PC-3 (cell line): ENCODE results near the gene SEMA4B. TPM values are rescaled to one million over a fixed set of nuclear protein-coding genes. Genes with fewer than 3 reads are reported as not detected.

Experiments used
- ATAC-seq: fragments of 200-7000 bp; cut with Tn5 transposase; 2 replicates; pipeline ENCODE4 v1.9.1; 2020; ENCODE audit warnings: mild to moderate bottlenecking, moderate library complexity
- Bru-seq: library from RNA; stranded (reverse); fragments of 400-500 nt; gene quantifications from one replicate; lab custom pipeline; 2021; lab: Mats Ljungman, UMichigan
- BruChase-seq, 2 experiments: library from RNA; stranded (reverse); fragments of 400-500 nt; gene quantifications; one replicate each; lab custom pipeline; 2021; lab: Mats Ljungman, UMichigan
- BruUV-seq: library from RNA; stranded (reverse); fragments of 400-500 nt; replicated peaks from 2 replicates; lab custom pipeline; 2021; lab: Mats Ljungman, UMichigan
- CTCF ChIA-PET: fragments of 300-600 bp; sonication (Branson Sonifier 250); formaldehyde crosslinking; loops from one replicate; lab custom pipeline; 2022; ENCODE audit warnings: antibody characterized with exemption; lab: Charles Lee
- POLR2A ChIA-PET: fragments of 300-600 bp; sonication (Branson Sonifier 250); formaldehyde crosslinking; loops from one replicate; lab custom pipeline; 2022; ENCODE audit warnings: antibody characterized with exemption; ENCODE audit not compliant: unreplicated experiment; lab: Charles Lee
- DNase-seq: peaks from one replicate; pipeline ENCODE4 v3.0.0-alpha.2; 2015
- H2AFZ ChIP-seq: fragments of 300-600 bp; sonication (generic); 2 replicates; pipeline ENCODE4 v1.6.0; 2016; ENCODE audit warnings: antibody characterized with exemption, low read length
- H3F3A ChIP-seq: fragments of 300-600 bp; sonication (generic); one replicate; pipeline ENCODE4 v1.6.0; 2017; ENCODE audit warnings: antibody characterized with exemption, low read length, control low read depth, mild to moderate bottlenecking; ENCODE audit not compliant: unreplicated experiment
- H3K27ac ChIP-seq: fragments of 300-600 bp; sonication (generic); 2 replicates; pipeline ENCODE4 v1.5.1; 2016; ENCODE audit warnings: mild to moderate bottlenecking, low read length
- H3K27me3 ChIP-seq: fragments of 300-600 bp; sonication (generic); 2 replicates; pipeline ENCODE4 v1.6.1; 2016; ENCODE audit warnings: low read length, mixed read lengths
- H3K36me3 ChIP-seq: fragments of 300-600 bp; sonication (generic); 2 replicates; pipeline ENCODE4 v1.6.1; 2016; ENCODE audit warnings: low read depth, mixed run types, low read length, mixed read lengths
- H3K4me1 ChIP-seq: fragments of 300-600 bp; sonication (generic); 2 replicates; pipeline ENCODE4 v1.5.1; 2016; ENCODE audit warnings: low read length; ENCODE audit not compliant: insufficient read depth
- H3K4me2 ChIP-seq: fragments of 300-600 bp; sonication (generic); 2 replicates; pipeline ENCODE4 v1.6.0; 2016; ENCODE audit warnings: low read length
- H3K4me3 ChIP-seq: fragments of 300-600 bp; sonication (generic); 2 replicates; pipeline ENCODE4 v1.5.1; 2016; ENCODE audit warnings: mild to moderate bottlenecking, low read length, mixed read lengths
- H3K79me2 ChIP-seq: fragments of 300-600 bp; sonication (generic); 2 replicates; pipeline ENCODE4 v1.6.1; 2017; ENCODE audit warnings: low read length, mixed read lengths
- H3K9ac ChIP-seq: fragments of 300-600 bp; sonication (generic); 2 replicates; pipeline ENCODE4 v1.6.0; 2016; ENCODE audit warnings: mild to moderate bottlenecking, low read length
- H3K9me2 ChIP-seq: fragments of 300-600 bp; sonication (generic); replicated peaks from 2 replicates; pipeline ENCODE4 v1.6.1; 2016; ENCODE audit warnings: mixed run types, low read length, mixed read lengths
- H3K9me3 ChIP-seq: fragments of 300-600 bp; sonication (generic); 2 replicates; pipeline ENCODE4 v1.6.1; 2016; ENCODE audit warnings: low read length, mixed read lengths
- H4K20me1 ChIP-seq: fragments of 300-600 bp; sonication (generic); 2 replicates; pipeline ENCODE4 v1.6.1; 2016; ENCODE audit warnings: low read length, mixed read lengths
- CTCF ChIP-seq: fragments of 300-600 bp; sonication (generic); conservative IDR thresholded peaks from 2 replicates; pipeline ENCODE4 v1.5.1; 2017; ENCODE audit warnings: antibody characterized with exemption, low read depth, mild to moderate bottlenecking, low read length
- EZH2 ChIP-seq: fragments of 300-600 bp; sonication (generic); IDR thresholded peaks from one replicate; pipeline ENCODE4 v1.6.1; 2017; ENCODE audit warnings: antibody characterized with exemption, mild to moderate bottlenecking, low read length; ENCODE audit not compliant: unreplicated experiment
- EZH2phosphoT487 ChIP-seq: fragments of 300-600 bp; sonication (generic); IDR thresholded peaks from 2 replicates; pipeline ENCODE4 v1.6.1; 2018; ENCODE audit warnings: mild to moderate bottlenecking, antibody characterized with exemption, low read length, borderline replicate concordance
- intact Hi-C: fragments of 100-400 bp; cut with micrococcal nuclease; formaldehyde crosslinking; loops from 2 replicates; pipeline ENCODE4 v1.9.0; 2023
- long read RNA-seq: library from polyadenylated mRNA; unstranded; transcript quantifications from one replicate; pipeline ENCODE4 v2.0.0, GENCODE V29; 2021; ENCODE audit not compliant: unreplicated experiment
- total RNA-seq: library from RNA; depleted of rRNA; stranded (reverse); fragments of >200 nt; gene quantifications from 2 replicates; pipeline ENCODE4 v1.2.3, GENCODE V29; 2014; rRNA removed

Gene SEMA4B
- 114 and 175 TPM in 2 replicates for total RNA-seq
- percentile 89 among the genes with signal in this experiment for Bru-seq, nascent RNA
- percentile 86 among the genes with signal in this experiment for BruChase-seq, experiment 1, labeled RNA remaining after a 6-hour chase
- BruChase-seq, experiment 2, labeled RNA remaining after a 2-hour chase = percentile 81 among the genes with signal in this experiment
- long read RNA-seq, transcript SEMA4B-202 (14 exons, 3,807 nt) = major isoform, 36 of 217 reads
- long read RNA-seq, transcript SEMA4B-201 (15 exons, 3,781 nt) = minor isoform, 7 of 217 reads
- long read RNA-seq, transcript SEMA4B-220 (2 exons, 563 nt) = minor isoform, 8 of 217 reads
- long read RNA-seq, partial matches to known transcripts = 150 of 217 reads
- long read RNA-seq, other reads (novel, unspliced or antisense) = 15 of 217 reads

- ChIA-PET POLR2A (interaction anchor here (0.6 to 1.0 kb wide), 2 partner anchors 17 to 32 kb away, joined by 3 to 4 read pairs; no protein-coding TSS in a partner anchor), CTCF (interaction anchor here (0.5 to 0.6 kb wide), 3 partner anchors 20 to 86 kb away, joined by 3 read pairs; no protein-coding TSS in a partner anchor)
- Histone ChIP-seq H3K27ac (peak within 1 kb of the TSS; percentile 82), H3K9ac (peak within 1 kb of the TSS; percentile 100), H4K20me1 (peaks cover 43% of the 10 kb centered on the region), H3K27me3 (no peaks in the 10 kb centered on the region), H3K4me3 (peak within 1 kb of the TSS; percentile 100), H3K36me3 (peaks cover 24% of the 10 kb centered on the region), H3K9me3 (no peaks in the 10 kb centered on the region), H3K79me2 (peaks cover 65% of the 10 kb centered on the region), H3F3A (peaks cover 12% of the 10 kb centered on the region), H3K9me2 (no peaks in the 10 kb centered on the region), H3K4me2 (peak within 1 kb of the TSS; percentile 99), H3K4me1 (peaks cover 39% of the 10 kb centered on the region), H2AFZ (peak within 1 kb of the TSS; percentile 65; the same call in 1 of the 2 replicates)
- peak; percentile 58 for DNase-seq
- no TSS peak for BruUV-seq
- intact Hi-C loops = loop anchor here (2.0 kb wide), 1 partner anchor 17 kb away; no protein-coding TSS in a partner anchor
- TF ChIP-seq EZH2phosphoT487 (no peak), CTCF (no peak), EZH2 (no peak)
- peak; percentile 71 for ATAC-seq
Measured at GRCh38 chr15:90201130-90201943, at the start of gene SEMA4B. Gene SEMA4B (plus strand): TSS chr15:90201330. CDS start chr15:90201579, 249 bp downstream.

- intact Hi-C loops = no loop called here
- no peak for ATAC-seq
- H3K4me2 ChIP-seq = no peak overlapping the region
- H3K27ac ChIP-seq = no peak overlapping the region
- POLR2A ChIA-PET = no interaction called here
- no peak overlapping the region for H3K9ac ChIP-seq
- H3K79me2 ChIP-seq = no peaks in the 10 kb centered on the region
- no peaks in the 10 kb centered on the region for H3F3A ChIP-seq
- DNase-seq = no peak
- no peaks in the 10 kb centered on the region for H3K27me3 ChIP-seq
- CTCF ChIA-PET = interaction anchor here (0.7 kb wide), 2 partner anchors 27 to 67 kb away, joined by 4 to 6 read pairs; no protein-coding TSS in a partner anchor
- H3K4me3 ChIP-seq = no peak overlapping the region
- no peaks in the 10 kb centered on the region for H3K9me3 ChIP-seq
- H4K20me1 ChIP-seq = no peaks in the 10 kb centered on the region
- H3K36me3 ChIP-seq = no peaks in the 10 kb centered on the region
- H3K4me1 ChIP-seq = peaks cover 27% of the 10 kb centered on the region
- H2AFZ ChIP-seq = no peak overlapping the region
- BruUV-seq = no TSS peak
- H3K9me2 ChIP-seq = no peaks in the 10 kb centered on the region
- no peak for TF ChIP-seq CTCF
- no peak for TF ChIP-seq EZH2phosphoT487
- no peak for TF ChIP-seq EZH2
Measured at GRCh38 chr15:90151989-90152645, 49.0 kb upstream of the SEMA4B start.
